ENCODE data around the gene EPHA6.

EPHA6 gene

DNA sequence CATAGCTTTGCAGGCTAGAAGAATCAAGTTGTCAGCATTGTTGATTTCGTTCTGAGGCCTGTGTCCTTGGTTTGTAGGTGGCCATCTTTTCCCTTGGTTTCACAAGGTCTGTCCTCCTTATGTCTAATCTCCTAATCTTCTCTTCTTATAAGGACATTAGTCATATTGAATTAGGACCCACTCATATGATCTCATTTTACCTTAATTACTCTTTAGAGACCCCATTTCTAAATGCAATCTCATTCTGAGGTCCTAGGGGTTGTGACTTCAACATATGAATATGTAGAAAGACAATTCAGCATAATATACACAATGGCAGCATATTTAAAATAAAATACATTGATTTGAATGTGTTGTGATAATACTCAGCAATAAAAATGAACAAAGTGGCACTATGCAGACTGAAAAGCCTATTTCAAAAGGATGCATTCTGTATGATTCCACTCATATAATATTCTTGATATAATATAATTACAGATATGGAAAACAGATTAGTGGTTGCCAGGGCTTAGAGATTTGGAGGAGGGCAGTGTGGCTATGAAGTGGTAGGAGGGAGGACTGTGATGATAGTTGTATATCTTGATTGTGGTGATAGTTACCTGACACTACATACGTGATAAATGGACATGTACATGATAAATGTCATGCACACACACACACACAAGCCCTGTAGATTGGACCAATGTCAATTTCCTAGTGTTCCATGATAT, 431.0 kb downstream of the EPHA6 start:
- TF ChIP-seq, protein P1, sequence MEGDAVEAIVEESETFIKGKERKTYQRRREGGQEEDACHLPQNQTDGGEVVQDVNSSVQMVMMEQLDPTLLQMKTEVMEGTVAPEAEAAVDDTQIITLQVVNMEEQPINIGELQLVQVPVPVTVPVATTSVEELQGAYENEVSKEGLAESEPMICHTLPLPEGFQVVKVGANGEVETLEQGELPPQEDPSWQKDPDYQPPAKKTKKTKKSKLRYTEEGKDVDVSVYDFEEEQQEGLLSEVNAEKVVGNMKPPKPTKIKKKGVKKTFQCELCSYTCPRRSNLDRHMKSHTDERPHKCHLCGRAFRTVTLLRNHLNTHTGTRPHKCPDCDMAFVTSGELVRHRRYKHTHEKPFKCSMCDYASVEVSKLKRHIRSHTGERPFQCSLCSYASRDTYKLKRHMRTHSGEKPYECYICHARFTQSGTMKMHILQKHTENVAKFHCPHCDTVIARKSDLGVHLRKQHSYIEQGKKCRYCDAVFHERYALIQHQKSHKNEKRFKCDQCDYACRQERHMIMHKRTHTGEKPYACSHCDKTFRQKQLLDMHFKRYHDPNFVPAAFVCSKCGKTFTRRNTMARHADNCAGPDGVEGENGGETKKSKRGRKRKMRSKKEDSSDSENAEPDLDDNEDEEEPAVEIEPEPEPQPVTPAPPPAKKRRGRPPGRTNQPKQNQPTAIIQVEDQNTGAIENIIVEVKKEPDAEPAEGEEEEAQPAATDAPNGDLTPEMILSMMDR (IDR thresholded peaks at IDR 0.05; ENCODE audit: low read length): no peak
- no peak for TF ChIP-seq EZH2 (IDR thresholded peaks at IDR 0.05; ENCODE audit: borderline replicate concordance, low read length)
- Histone ChIP-seq H3K79me2 (ENCODE audit: insufficient read depth, low read length) (no peaks in the 10 kb centered on the region), H4K20me1 (ENCODE audit: insufficient read depth, low read length) (no peaks in the 10 kb centered on the region), H3K9me3 (ENCODE audit: low read length) (no peaks in the 10 kb centered on the region), H3K9me2 (ENCODE audit: low read depth, low read length) (no peaks in the 10 kb centered on the region), H3K27ac (ENCODE audit: low read depth, low read length, poor library complexity, severe bottlenecking) (no peak overlapping the region), H3F3A (ENCODE audit: insufficient read depth, low read length) (no peaks in the 10 kb centered on the region), H3K9ac (ENCODE audit: low read length) (no peak overlapping the region), H3K4me1 (ENCODE audit: insufficient read depth, low read length, severe bottlenecking) (no peaks in the 10 kb centered on the region), H3K4me2 (ENCODE audit: low read length) (no peak overlapping the region), H2AFZ (ENCODE audit: low read length) (no peak overlapping the region), H3K4me3 (ENCODE audit: low read depth, low read length, poor library complexity, severe bottlenecking) (no peak overlapping the region), H3K36me3 (ENCODE audit: insufficient read depth, low read length) (no peaks in the 10 kb centered on the region), H3K27me3 (ENCODE audit: insufficient read depth, low read length) (no peaks in the 10 kb centered on the region)

- H3K36me3 ChIP-seq (ENCODE audit: insufficient read depth, low read length): no peaks in the 10 kb centered on the region
- H2AFZ ChIP-seq (ENCODE audit: low read length): no peak overlapping the region
- no peak overlapping the region for H3K4me3 ChIP-seq (ENCODE audit: low read depth, low read length, poor library complexity, severe bottlenecking)
- no peak overlapping the region for H3K27ac ChIP-seq (ENCODE audit: low read depth, low read length, poor library complexity, severe bottlenecking)
- H4K20me1 ChIP-seq (ENCODE audit: insufficient read depth, low read length): no peaks in the 10 kb centered on the region
- TF ChIP-seq, protein P1 (IDR thresholded peaks at IDR 0.05; ENCODE audit: low read length): no peak
- no peak for TF ChIP-seq EZH2 (IDR thresholded peaks at IDR 0.05; ENCODE audit: borderline replicate concordance, low read length)
- H3K4me2 ChIP-seq (ENCODE audit: low read length): no peak overlapping the region
- no peaks in the 10 kb centered on the region for H3K27me3 ChIP-seq (ENCODE audit: insufficient read depth, low read length)
- no peaks in the 10 kb centered on the region for H3K79me2 ChIP-seq (ENCODE audit: insufficient read depth, low read length)
- no peak overlapping the region for H3K9ac ChIP-seq (ENCODE audit: low read length)
- H3K4me1 ChIP-seq (ENCODE audit: insufficient read depth, low read length, severe bottlenecking): no peaks in the 10 kb centered on the region
- H3K9me3 ChIP-seq (ENCODE audit: low read length): no peaks in the 10 kb centered on the region
- no peaks in the 10 kb centered on the region for H3K9me2 ChIP-seq (ENCODE audit: low read depth, low read length)
- H3F3A ChIP-seq (ENCODE audit: insufficient read depth, low read length): no peaks in the 10 kb centered on the region
Measured at GRCh38 chr3:97256060-97256459, 441.7 kb downstream of the EPHA6 start.

- H4K20me1 ChIP-seq (ENCODE audit: insufficient read depth, low read length): no peaks in the 10 kb centered on the region
Measured at GRCh38 chr3:97257942-97258697, 443.7 kb downstream of the EPHA6 start.

More at GRCh38 chr3:97257942-97258697, 443.7 kb downstream of the EPHA6 start:
- no peaks in the 10 kb centered on the region for H3K4me1 ChIP-seq (ENCODE audit: insufficient read depth, low read length, severe bottlenecking)
- H3K36me3 ChIP-seq (ENCODE audit: insufficient read depth, low read length): no peaks in the 10 kb centered on the region
- no peak overlapping the region for H3K9ac ChIP-seq (ENCODE audit: low read length)
- no peak overlapping the region for H3K4me2 ChIP-seq (ENCODE audit: low read length)
- H3K9me3 ChIP-seq (ENCODE audit: low read length): no peaks in the 10 kb centered on the region
- H2AFZ ChIP-seq (ENCODE audit: low read length): no peak overlapping the region
- H3K79me2 ChIP-seq (ENCODE audit: insufficient read depth, low read length): no peaks in the 10 kb centered on the region
- no peaks in the 10 kb centered on the region for H3K9me2 ChIP-seq (ENCODE audit: low read depth, low read length)
- H3K4me3 ChIP-seq (ENCODE audit: low read depth, low read length, poor library complexity, severe bottlenecking): no peak overlapping the region
- TF ChIP-seq, protein P1 (IDR thresholded peaks at IDR 0.05; ENCODE audit: low read length): no peak
- TF ChIP-seq EZH2 (IDR thresholded peaks at IDR 0.05; ENCODE audit: borderline replicate concordance, low read length): no peak
- no peaks in the 10 kb centered on the region for H3K27me3 ChIP-seq (ENCODE audit: insufficient read depth, low read length)
- no peaks in the 10 kb centered on the region for H3F3A ChIP-seq (ENCODE audit: insufficient read depth, low read length)
- H3K27ac ChIP-seq (ENCODE audit: low read depth, low read length, poor library complexity, severe bottlenecking): no peak overlapping the region

Measured in OCI-LY1 (cell line).